ENCODE results near the gene TLK1. TPM values are rescaled to one million over a fixed set of nuclear protein-coding genes. Genes with fewer than 3 reads are reported as not detected.

Gene TLK1
- total and polyA plus RNA-seq, 4 donors = 7.7 to 19.6 (median 15.6) TPM

- no peak for TF ChIP-seq FOXA2 (IDR thresholded peaks at IDR 0.05)
- no peak for TF ChIP-seq HNF4A (conservative IDR thresholded peaks at IDR 0.05)
- TF ChIP-seq MAX (IDR thresholded peaks at IDR 0.05) = no peak
- no peak for TF ChIP-seq NR2F2 (IDR thresholded peaks at IDR 0.05)
- TF ChIP-seq JUND (IDR thresholded peaks at IDR 0.05) = no peak
- TF ChIP-seq REST (IDR thresholded peaks at IDR 0.05) = no peak
- no peak for TF ChIP-seq EGR1 (IDR thresholded peaks at IDR 0.05; ENCODE audit: low read depth in 2 of 2)
- no peak for TF ChIP-seq FOXA1 (IDR thresholded peaks at IDR 0.05)
- TF ChIP-seq YY1 (IDR thresholded peaks at IDR 0.05) = no peak
- TF ChIP-seq ZBTB33 (IDR thresholded peaks at IDR 0.05) = no peak
- no peak for TF ChIP-seq GABPA (IDR thresholded peaks at IDR 0.05 in 1 of 2, conservative IDR thresholded peaks at IDR 0.05 in 1 of 2)
- H3K27me3 ChIP-seq (ENCODE audit: control insufficient read depth in 4 of 4, insufficient read depth in 4 of 4, low read length in 3 of 4) = no peaks in the 10 kb centered on the region
- H3K36me3 ChIP-seq (ENCODE audit: control insufficient read depth in 4 of 4, insufficient read depth in 3 of 4, low read depth in 1 of 4, low read length in 3 of 4) = no peaks in the 10 kb centered on the region
- 61% methylated on average over 9 of the region's 9 CpGs for WGBS
- no peak overlapping the region for H3K4me3 ChIP-seq (ENCODE audit: low read depth in 1 of 3, low read length in 3 of 3)
- DNase-seq (ENCODE audit: low spot score) = no peak
- H3K9ac ChIP-seq (ENCODE audit: low read depth in 1 of 2, low read length in 2 of 2) = no peak overlapping the region
- no peak overlapping the region for H3K27ac ChIP-seq (ENCODE audit: low read depth in 1 of 2, low read length in 2 of 2)
- peaks cover 0 to 3% (median 0%) of the 10 kb centered on the region in 4 donors for H3K4me1 ChIP-seq (ENCODE audit: control insufficient read depth in 4 of 4, insufficient read depth in 4 of 4, low read length in 3 of 4)
- H3K9me3 ChIP-seq (ENCODE audit: control insufficient read depth in 4 of 4, low read length in 3 of 4) = no peaks in the 10 kb centered on the region
Measured at GRCh38 chr2:171181064-171182049, 20.7 kb upstream of the TLK1 start.

- DNase-seq (ENCODE audit: low spot score) = no peak
- Histone ChIP-seq H3K4me1 (ENCODE audit: control insufficient read depth in 4 of 4, insufficient read depth in 4 of 4, low read length in 3 of 4) (peaks cover 0 to under 1% (median 0%) of the 10 kb centered on the region in 4 donors), H3K4me3 (ENCODE audit: low read depth in 1 of 3, low read length in 3 of 3) (no peak overlapping the region), H3K9me3 (ENCODE audit: control insufficient read depth in 4 of 4, low read length in 3 of 4) (no peaks in the 10 kb centered on the region), H3K36me3 (ENCODE audit: control insufficient read depth in 4 of 4, insufficient read depth in 3 of 4, low read depth in 1 of 4, low read length in 3 of 4) (no peaks in the 10 kb centered on the region), H3K27ac (ENCODE audit: low read depth in 1 of 2, low read length in 2 of 2) (no peak overlapping the region), H3K27me3 (ENCODE audit: control insufficient read depth in 4 of 4, insufficient read depth in 4 of 4, low read length in 3 of 4) (no peaks in the 10 kb centered on the region), H3K9ac (ENCODE audit: low read depth in 1 of 2, low read length in 2 of 2) (no peak overlapping the region)
- no peak for TF ChIP-seq FOXA2 (IDR thresholded peaks at IDR 0.05)
- no peak for TF ChIP-seq GABPA (IDR thresholded peaks at IDR 0.05 in 1 of 2, conservative IDR thresholded peaks at IDR 0.05 in 1 of 2)
- TF ChIP-seq HNF4A (conservative IDR thresholded peaks at IDR 0.05) = no peak
- TF ChIP-seq TAF1 (conservative IDR thresholded peaks at IDR 0.05) = no peak
- TF ChIP-seq RXRA (IDR thresholded peaks at IDR 0.05) = no peak
- TF ChIP-seq YY1 (IDR thresholded peaks at IDR 0.05) = no peak
- no peak for TF ChIP-seq EGR1 (IDR thresholded peaks at IDR 0.05; ENCODE audit: low read depth in 2 of 2)
- no peak for TF ChIP-seq MAX (IDR thresholded peaks at IDR 0.05)
- no peak for TF ChIP-seq NR2F2 (IDR thresholded peaks at IDR 0.05)
- no peak for TF ChIP-seq FOXA1 (IDR thresholded peaks at IDR 0.05)
- no peak for TF ChIP-seq HNF4G (IDR thresholded peaks at IDR 0.05)
- TF ChIP-seq JUND (IDR thresholded peaks at IDR 0.05) = no peak
- TF ChIP-seq ATF3 (IDR thresholded peaks at IDR 0.05) = no peak
- TF ChIP-seq CTCF (IDR thresholded peaks at IDR 0.05; ENCODE audit: low read depth, low read length, missing input control) = no peak
- 88% methylated on average over 3 of the region's 3 CpGs for WGBS
Measured at GRCh38 chr2:171180229-171180930, 19.7 kb upstream of the TLK1 start.
